CD14-positive monocyte (primary cell): Measurements from ENCODE around the gene BTG2. TPM values are rescaled to one million over a fixed set of nuclear protein-coding genes. Genes with fewer than 3 reads are reported as not detected.
A peak's percentile ranks its signal among the peaks of the same experiment; 100 is the strongest.

ENCODE experiments used
- DNase-seq, 3 donors: peaks; one replicate each; pipeline ENCODE4 v3.0.0-alpha.2; 2011 to 2022
- H2AFZ ChIP-seq: 2 replicates; pipeline ENCODE4 v1.6.0; 2012; ENCODE audit warnings: mild to moderate bottlenecking, low read depth, low read length, inconsistent platforms; ENCODE audit not compliant: insufficient read depth, poor library complexity, severe bottlenecking
- H3K27ac ChIP-seq, 2 donors: 1 replicate in 1 of 2; 2 replicates in 1 of 2; pipeline ENCODE4 v1.5.1; 2012 to 2013; ENCODE audit warnings: low read length in 2 of 2, control low read depth in 1 of 2, inconsistent platforms in 1 of 2, low read depth in 1 of 2, mild to moderate bottlenecking in 1 of 2
- H3K27me3 ChIP-seq, 2 donors: one replicate each; pipeline versions ENCODE4 v1.6.0 to v1.6.1; 2011 to 2013; ENCODE audit warnings: low read length in 2 of 2; ENCODE audit not compliant: control insufficient read depth in 2 of 2, insufficient read depth in 2 of 2
- H3K36me3 ChIP-seq, 2 donors: replicated peaks in 1 of 2; 1 replicate in 1 of 2; 2 replicates in 1 of 2; pipeline versions ENCODE4 v1.5.1 to v1.6.1; 2012 to 2013; ENCODE audit warnings: low read length in 2 of 2, control low read depth in 1 of 2, inconsistent platforms in 1 of 2, mild to moderate bottlenecking in 1 of 2; ENCODE audit not compliant: insufficient read depth in 2 of 2, control insufficient read depth in 1 of 2
- H3K4me1 ChIP-seq, 2 donors: 1 replicate in 1 of 2; 2 replicates in 1 of 2; pipeline versions ENCODE4 v1.5.1 to v1.6.1; 2012 to 2013; ENCODE audit warnings: low read length in 2 of 2, control low read depth in 1 of 2, inconsistent platforms in 1 of 2, mild to moderate bottlenecking in 1 of 2, moderate library complexity in 1 of 2; ENCODE audit not compliant: insufficient read depth in 2 of 2, control insufficient read depth in 1 of 2
- H3K4me2 ChIP-seq: replicated peaks from 2 replicates; pipeline ENCODE3; 2012; ENCODE audit warnings: low read length, moderate library complexity, mild to moderate bottlenecking; ENCODE audit not compliant: poor library complexity, severe bottlenecking; ENCODE audit errors: extremely low read depth
- H3K4me3 ChIP-seq, 3 experiments: fragments of 200-600 bp in 1 of 3; sonication (generic) in 1 of 3; replicated peaks in 1 of 3; 1 replicate in 2 of 3; 2 replicates in 1 of 3; pipeline ENCODE4 v1.5.1; 2011 to 2013; ENCODE audit warnings: low read length in 3 of 3, mild to moderate bottlenecking in 3 of 3, control low read depth in 2 of 3, low read depth in 2 of 3, inconsistent platforms in 1 of 3, moderate library complexity in 1 of 3
- H3K79me2 ChIP-seq: 2 replicates; pipeline ENCODE4 v1.6.0; 2012; ENCODE audit warnings: mild to moderate bottlenecking, control low read depth, inconsistent platforms, low read length, moderate library complexity; ENCODE audit not compliant: insufficient read depth
- H3K9ac ChIP-seq: 2 replicates; pipeline ENCODE4 v1.6.0; 2017; ENCODE audit warnings: low read length, mild to moderate bottlenecking; ENCODE audit not compliant: insufficient read depth, poor library complexity, severe bottlenecking
- H3K9me3 ChIP-seq, 2 donors: replicated peaks in 1 of 2; 1 replicate in 1 of 2; 2 replicates in 1 of 2; pipeline versions ENCODE4 v1.5.1 to v1.6.1; 2012 to 2013; ENCODE audit warnings: low read length in 2 of 2, control low read depth in 1 of 2; ENCODE audit not compliant: control insufficient read depth in 1 of 2, insufficient read depth in 1 of 2
- H4K20me1 ChIP-seq: 2 replicates; pipeline ENCODE4 v1.6.0; 2012; ENCODE audit warnings: mild to moderate bottlenecking, low read length, control low read depth, moderate library complexity; ENCODE audit not compliant: insufficient read depth
- H3K27ac Mint-ChIP-seq, 7 donors: one replicate each; pipeline ENCODE4 v1.8.0; 2020; ENCODE audit warnings: mild to moderate bottlenecking in 7 of 7, mixed read lengths in 7 of 7, moderate library complexity in 6 of 7, inconsistent platforms in 2 of 7
- H3K27me3 Mint-ChIP-seq, 3 donors: one replicate each; pipeline ENCODE4 v1.8.0; 2021 to 2022; ENCODE audit warnings: low read depth in 3 of 3, mild to moderate bottlenecking in 3 of 3, mixed read lengths in 3 of 3, moderate library complexity in 3 of 3, inconsistent platforms in 1 of 3
- H3K36me3 Mint-ChIP-seq, 2 donors: one replicate each; pipeline ENCODE4 v1.8.0; 2020; ENCODE audit warnings: mixed read lengths in 2 of 2, inconsistent platforms in 1 of 2, mild to moderate bottlenecking in 1 of 2
- H3K4me1 Mint-ChIP-seq: one replicate; pipeline ENCODE4 v1.8.0; 2020; ENCODE audit warnings: mild to moderate bottlenecking, mixed read lengths
- H3K4me3 Mint-ChIP-seq, 2 donors: one replicate each; pipeline ENCODE4 v1.8.0; 2020; ENCODE audit warnings: mild to moderate bottlenecking in 2 of 2, mixed read lengths in 2 of 2, moderate library complexity in 1 of 2
- H3K9me3 Mint-ChIP-seq, 7 donors: one replicate each; pipeline ENCODE4 v1.8.0; 2020 to 2022; ENCODE audit warnings: mixed read lengths in 7 of 7, mild to moderate bottlenecking in 6 of 7, moderate library complexity in 6 of 7, inconsistent platforms in 2 of 7
- WGBS: methylation state at CpG from one replicate; pipeline ENCODE4 v1.1.5; 2013; ENCODE audit warnings: missing lambda C conversion rate; ENCODE audit not compliant: insufficient coverage; 5-methylcytosine and 5-hydroxymethylcytosine counted together
- intact Hi-C, 2 donors: fragments of 100-400 bp; cut with micrococcal nuclease; formaldehyde crosslinking; loops; one replicate each; pipeline versions ENCODE4 v1.15.0 to v1.15.1; 2023
- polyA plus RNA-seq, 3 donors: library from polyadenylated mRNA; depleted of rRNA in 1 of 3; unstranded in 2 of 3; stranded (reverse) in 1 of 3; fragments of 300-500 nt in 2 of 3; fragments of >200 nt in 1 of 3; fragmentation: Illumina TruSeq in 2 of 3; gene quantifications; 1 replicate in 2 of 3; 2 replicates in 1 of 3; pipeline ENCODE4 v1.2.3, GENCODE V29; 2012 to 2021
- TF ChIP-seq, protein P1 (sequence below): fragments of 200-600 bp; IDR thresholded peaks from one replicate; pipeline ENCODE4 v1.8.0; 2022; ENCODE audit warnings: antibody characterized with exemption, mild to moderate bottlenecking

Gene BTG2
- polyA plus RNA-seq, 3 donors = 293 to 539 (median 483) TPM

DNA sequence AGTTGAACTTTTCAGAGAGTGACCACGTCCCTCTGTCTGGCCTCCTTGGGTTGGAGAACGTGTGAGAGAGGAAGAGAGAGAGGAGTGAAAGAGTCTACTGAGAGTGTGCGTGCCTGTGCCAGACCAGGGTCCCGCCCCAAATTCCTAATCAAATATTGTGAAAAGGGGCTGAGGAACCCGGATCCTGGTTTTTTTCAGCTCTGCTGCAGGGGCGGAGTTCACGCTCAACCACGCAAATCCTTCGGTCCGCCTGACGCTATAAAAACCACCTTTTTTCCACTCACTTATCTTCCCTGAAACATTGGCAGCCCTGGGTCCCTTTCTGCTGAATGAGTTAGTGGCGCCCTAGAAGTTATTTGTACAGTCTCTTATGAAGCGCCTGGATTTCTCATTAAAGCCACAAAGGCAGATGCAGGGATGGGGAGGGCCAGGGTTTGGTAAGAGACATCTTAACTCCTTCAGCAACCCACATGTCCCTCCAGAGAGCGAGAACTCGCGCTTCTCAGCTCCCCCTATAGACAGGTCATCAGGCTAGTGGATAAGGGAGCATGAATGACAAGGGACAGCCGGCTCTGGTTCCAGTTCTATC, 45.8 kb downstream of the BTG2 start, which contains the start of gene FMOD:
Gene FMOD, minus strand, starts transcription at position 86 of the 589 bp plus-strand sequence. CDS start 2,852 bp downstream, outside the sequence.
- Mint-ChIP-seq H3K27ac (peak within 1 kb of the TSS in 1 of 7 donors; percentile 66), H3K36me3 (peaks cover 0 to 2% of the 10 kb centered on the region in 2 donors), H3K9me3 (peaks cover 0 to 2% (median 0%) of the 10 kb centered on the region in 7 donors), H3K4me1 (peaks cover 13% of the 10 kb centered on the region), H3K4me3 (peak within 1 kb of the TSS in 1 of 2 donors; percentile 50), H3K27me3 (peaks cover 23 to 38% (median 26%) of the 10 kb centered on the region in 3 donors)
- H3K9me3 ChIP-seq = no peaks in the 10 kb centered on the region
- no peak within 1 kb of the TSS for H3K4me3 ChIP-seq
- H3K36me3 ChIP-seq = no peaks in the 10 kb centered on the region
- intact Hi-C loops = no loop called here
- H3K79me2 ChIP-seq = no peaks in the 10 kb centered on the region
- H3K27ac ChIP-seq = no peak within 1 kb of the TSS
- H3K4me1 ChIP-seq = peaks cover 0 to 9% of the 10 kb centered on the region in 2 donors
- TF ChIP-seq, protein P1, sequence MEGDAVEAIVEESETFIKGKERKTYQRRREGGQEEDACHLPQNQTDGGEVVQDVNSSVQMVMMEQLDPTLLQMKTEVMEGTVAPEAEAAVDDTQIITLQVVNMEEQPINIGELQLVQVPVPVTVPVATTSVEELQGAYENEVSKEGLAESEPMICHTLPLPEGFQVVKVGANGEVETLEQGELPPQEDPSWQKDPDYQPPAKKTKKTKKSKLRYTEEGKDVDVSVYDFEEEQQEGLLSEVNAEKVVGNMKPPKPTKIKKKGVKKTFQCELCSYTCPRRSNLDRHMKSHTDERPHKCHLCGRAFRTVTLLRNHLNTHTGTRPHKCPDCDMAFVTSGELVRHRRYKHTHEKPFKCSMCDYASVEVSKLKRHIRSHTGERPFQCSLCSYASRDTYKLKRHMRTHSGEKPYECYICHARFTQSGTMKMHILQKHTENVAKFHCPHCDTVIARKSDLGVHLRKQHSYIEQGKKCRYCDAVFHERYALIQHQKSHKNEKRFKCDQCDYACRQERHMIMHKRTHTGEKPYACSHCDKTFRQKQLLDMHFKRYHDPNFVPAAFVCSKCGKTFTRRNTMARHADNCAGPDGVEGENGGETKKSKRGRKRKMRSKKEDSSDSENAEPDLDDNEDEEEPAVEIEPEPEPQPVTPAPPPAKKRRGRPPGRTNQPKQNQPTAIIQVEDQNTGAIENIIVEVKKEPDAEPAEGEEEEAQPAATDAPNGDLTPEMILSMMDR = no peak
- H3K9ac ChIP-seq = no peak within 1 kb of the TSS
- H3K4me2 ChIP-seq = no peak within 1 kb of the TSS
- peak in 1 of 3 donors; percentile 19 for DNase-seq
- H4K20me1 ChIP-seq = no peaks in the 10 kb centered on the region
- H2AFZ ChIP-seq = peak within 1 kb of the TSS; percentile 60
- H3K27me3 ChIP-seq = peaks cover 3% of the 10 kb centered on the region in 2 donors
- 21% methylated on average over 7 of the region's 17 CpGs for WGBS

DNA sequence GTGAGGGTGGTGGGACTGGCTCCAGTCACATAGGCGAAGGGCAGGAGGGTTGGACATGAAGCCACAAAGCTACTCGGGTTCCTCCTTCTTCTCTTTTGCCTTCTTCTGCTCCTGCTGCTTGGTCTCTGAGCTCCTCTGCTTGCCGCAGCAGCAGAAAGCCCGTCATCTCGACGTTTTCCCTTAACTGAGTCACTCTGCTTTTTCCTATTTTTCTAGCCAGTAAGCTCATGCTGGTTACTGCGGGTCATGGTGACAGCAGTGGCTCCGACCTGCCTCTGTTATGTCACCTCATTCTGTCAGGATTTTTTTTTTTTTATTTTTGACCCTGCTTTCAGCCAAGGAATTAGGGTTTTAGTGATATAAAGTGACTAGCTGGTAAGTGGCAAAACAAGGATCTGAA, 48.2 kb downstream of the BTG2 start:
- Mint-ChIP-seq H3K36me3 (peaks cover 0 to 2% of the 10 kb centered on the region in 2 donors), H3K27me3 (peaks cover 22 to 37% (median 36%) of the 10 kb centered on the region in 3 donors), H3K27ac (no peak overlapping the region), H3K9me3 (peaks cover 5 to 13% (median 10%) of the 10 kb centered on the region in 7 donors), H3K4me1 (peaks cover 8% of the 10 kb centered on the region), H3K4me3 (peak overlapping the region in 1 of 2 donors; percentile 23)
- TF ChIP-seq, protein P1 = no peak
- no peak overlapping the region for H3K27ac ChIP-seq
- no peak overlapping the region for H3K4me2 ChIP-seq
- H2AFZ ChIP-seq = no peak overlapping the region
- H4K20me1 ChIP-seq = no peaks in the 10 kb centered on the region
- peaks cover 0 to 9% of the 10 kb centered on the region in 2 donors for H3K4me1 ChIP-seq
- H3K4me3 ChIP-seq = no peak overlapping the region
- H3K9me3 ChIP-seq = peaks cover 9 to 15% of the 10 kb centered on the region in 2 donors
- intact Hi-C loops = no loop called here
- no peaks in the 10 kb centered on the region for H3K79me2 ChIP-seq
- H3K27me3 ChIP-seq = peaks cover 3 to 4% of the 10 kb centered on the region in 2 donors
- WGBS = 94% methylated on average over 6 of the region's 8 CpGs
- no peaks in the 10 kb centered on the region for H3K36me3 ChIP-seq
- no peak for DNase-seq
- H3K9ac ChIP-seq = no peak overlapping the region
